DMS114 treated with DMSO at 0.1 percent for 48 hours (cell line): ENCODE measurements around the gene EIF4E1B.

Source experiments
- DNase-seq: peaks from one replicate; lab custom pipeline; 2025; ENCODE audit not compliant: unreplicated experiment; lab: John Stamatoyannopoulos, UW

The EIF4E1B gene

DNA sequence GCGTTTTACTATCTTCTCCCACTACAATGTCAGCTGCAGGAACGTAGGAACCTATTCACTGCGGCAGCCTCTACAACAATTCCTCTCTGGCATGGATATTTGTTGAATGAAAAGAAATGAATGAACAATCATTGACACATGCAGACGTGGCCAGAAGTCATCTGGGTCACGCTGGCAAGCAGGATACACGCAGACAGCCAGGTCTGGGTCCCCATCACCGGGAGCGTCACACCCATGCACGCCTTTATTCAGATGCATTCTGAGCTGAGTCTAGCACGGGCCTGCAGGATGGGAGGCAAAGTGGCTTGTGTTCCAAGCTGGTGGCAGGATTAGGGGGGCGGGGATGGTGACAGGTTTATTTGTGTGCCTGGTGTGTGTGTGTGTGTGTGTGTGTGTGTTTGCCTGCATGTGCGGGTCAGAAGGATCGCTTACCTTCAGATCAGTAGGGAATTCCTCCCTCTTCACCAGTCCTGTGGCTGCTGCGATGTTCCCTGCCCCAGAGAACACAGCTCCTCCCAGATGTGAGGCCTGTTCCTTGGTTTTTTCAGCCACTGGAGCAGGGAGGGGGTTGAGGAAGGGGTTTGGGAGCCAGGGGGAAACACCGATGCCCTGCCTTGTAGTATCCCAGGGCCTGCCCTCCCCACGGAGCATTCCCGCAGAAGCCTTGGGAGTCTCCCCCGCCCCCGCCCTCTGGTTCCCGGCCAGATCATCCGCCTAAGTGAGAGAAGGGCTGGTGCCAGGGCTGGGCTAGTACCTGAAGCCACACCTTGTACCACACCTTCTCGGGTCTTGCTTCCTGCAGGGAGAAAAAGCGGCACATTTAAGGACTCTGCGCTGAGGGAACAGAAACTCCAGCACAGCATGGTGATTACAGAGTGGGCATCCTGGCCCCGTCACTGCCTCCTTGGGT, 4.3 kb upstream of the EIF4E1B start:
- no peak for DNase-seq

GRCh38 chr5:176626876-176627236, 3.6 kb upstream of the EIF4E1B start:
- DNase-seq: no peak

DNA sequence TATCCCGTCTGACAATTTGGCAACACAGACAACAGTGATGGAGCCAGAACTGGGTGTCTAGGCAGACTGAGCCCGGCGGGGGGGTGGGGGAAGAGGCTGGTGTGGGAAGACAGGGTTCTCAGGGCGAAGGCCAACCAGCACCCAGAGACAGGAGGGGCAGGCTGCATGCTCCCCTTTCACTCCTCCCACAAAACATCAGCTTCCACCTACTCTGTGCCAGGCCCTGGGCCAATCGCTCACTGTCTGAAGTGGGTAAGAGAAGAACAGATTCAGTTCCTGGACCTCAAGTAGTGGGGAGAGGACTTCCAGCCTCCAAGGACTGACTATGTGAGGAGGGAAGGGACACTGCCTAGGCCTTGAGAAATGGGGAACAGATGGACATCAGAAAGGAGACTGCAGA, 2.9 kb upstream of the EIF4E1B start:
- no peak for DNase-seq

DNA sequence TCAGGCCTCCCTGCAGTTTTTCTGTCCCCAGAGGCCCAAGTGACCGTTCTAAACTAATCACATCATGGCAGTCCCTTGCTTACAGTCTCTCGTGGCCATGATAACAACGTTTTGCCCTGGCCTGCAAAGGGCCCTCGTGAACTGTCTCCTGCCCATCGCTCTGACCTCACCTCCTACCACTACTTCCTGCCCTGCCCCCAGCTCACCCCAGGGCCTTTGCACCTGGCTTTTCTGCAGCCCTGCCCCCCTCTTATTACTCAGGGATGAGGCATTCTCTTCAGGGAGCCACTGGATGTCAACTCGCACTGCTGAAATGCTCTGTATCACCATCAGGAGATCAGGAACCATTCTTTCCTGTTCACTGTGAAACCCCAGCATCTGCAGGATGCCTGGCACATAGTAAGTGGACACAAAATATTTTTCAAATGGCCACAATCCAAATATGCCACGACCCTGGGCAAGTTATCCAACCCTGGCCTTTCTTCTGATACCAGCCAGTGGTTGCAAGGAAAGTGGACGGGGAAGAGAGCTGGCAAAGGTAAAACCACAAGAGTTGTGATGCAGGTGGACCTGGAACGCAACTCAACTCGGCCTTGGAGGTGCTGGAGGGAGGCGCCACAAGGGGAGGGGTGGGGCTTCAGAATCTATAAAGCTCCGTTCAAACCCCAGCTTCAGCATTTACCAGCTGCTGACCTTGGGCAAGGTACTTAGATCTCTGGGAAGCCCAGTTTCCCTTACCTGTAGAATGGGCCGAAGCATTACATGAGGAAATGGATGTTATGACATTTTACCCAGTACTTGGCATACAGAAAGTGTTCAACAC, 1.9 kb upstream of the EIF4E1B start:
- DNase-seq: no peak

DNA sequence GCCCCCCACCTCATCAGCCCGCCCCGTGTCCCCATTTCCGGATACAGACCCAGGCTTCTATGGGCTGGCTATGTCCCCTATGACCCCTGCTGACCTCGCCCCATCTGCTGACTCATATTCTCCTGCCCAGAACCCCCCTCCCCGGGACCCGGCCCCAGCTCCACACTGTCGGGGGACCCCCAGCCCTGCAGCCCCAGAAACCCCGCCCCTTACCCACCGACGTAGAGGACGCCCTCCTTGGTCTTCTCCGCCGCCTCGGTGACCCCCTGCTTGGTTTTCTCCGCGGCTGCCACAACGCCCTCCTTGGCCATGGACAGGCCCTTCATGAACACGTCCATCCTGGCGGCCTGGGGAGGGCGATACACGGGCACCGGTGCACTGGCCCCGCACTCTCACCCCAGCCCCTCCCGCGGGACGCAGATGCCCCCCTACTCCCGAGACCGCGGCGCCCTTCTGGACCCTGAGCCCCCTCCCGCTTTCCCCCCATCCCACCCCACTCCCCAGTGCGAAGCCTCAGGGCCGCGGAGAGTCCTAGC, 1.1 kb upstream of the EIF4E1B start:
- DNase-seq: no peak

- DNase-seq: peak; percentile 65
Observed at GRCh38 chr5:176630681-176631222, 277 bp downstream of the EIF4E1B start.

- DNase-seq: no peak
Observed at GRCh38 chr5:176631383-176632200, 1.1 kb downstream of the EIF4E1B start.

DNA sequence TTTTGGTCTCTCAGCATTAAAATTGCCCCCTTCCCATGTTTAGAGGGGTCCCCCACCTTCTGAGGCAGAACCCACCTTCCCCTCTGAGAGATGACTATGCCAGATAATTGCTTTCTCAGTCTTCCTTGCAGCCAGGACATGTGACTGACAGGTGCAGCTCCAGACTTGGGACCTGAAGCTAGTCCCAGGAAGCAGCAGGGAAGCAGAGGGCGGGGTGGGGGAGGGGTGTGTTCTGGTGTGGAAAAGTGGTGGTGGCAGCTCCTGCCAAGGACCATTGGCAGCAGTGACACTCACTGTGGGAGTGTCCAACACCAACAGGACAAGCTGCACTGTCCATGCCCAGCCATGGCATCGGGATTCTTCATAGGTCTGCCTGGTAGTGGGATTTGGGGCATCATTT, 2.3 kb downstream of the EIF4E1B start:
- DNase-seq: no peak

DNA sequence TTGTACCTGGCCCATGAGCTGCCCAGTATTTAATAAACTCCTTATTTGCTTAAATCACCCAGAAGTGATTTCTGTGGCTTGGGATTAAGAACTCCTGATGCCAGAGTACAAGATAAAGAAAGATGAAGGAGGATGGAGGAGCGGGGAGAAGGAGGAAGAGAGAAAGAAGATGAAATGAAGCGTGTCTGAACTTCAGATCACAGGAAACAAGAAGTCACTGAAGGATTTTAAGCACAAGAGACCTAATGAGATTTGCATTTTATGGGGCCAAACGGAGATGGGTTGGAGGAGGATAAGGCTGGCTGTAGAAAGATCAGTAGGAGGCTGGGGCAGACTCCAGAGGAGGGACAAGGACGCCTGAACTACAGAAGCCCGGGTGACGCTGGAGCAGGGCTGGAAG, 3.1 kb downstream of the EIF4E1B start:
- no peak for DNase-seq

DNA sequence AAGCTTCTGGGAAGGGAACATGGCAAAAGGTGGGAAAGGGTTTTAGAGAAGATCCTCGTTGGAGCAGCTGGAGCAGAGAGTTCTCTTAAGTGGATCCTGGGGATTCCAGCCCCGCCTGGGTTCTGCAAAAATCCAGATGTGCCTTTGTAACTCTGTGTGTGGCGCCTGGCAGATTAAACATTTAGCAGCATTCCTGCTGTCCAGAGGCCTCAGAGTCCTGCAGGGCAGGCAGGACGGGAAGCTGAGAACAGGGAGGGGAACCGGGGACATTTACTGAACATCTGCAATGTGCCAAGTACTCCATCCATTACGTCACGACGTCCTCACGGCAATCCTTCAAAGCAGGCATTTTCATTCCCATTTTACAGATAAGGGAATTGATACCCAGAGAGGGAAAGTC, 6.0 kb downstream of the EIF4E1B start:
- DNase-seq: no peak

DNA sequence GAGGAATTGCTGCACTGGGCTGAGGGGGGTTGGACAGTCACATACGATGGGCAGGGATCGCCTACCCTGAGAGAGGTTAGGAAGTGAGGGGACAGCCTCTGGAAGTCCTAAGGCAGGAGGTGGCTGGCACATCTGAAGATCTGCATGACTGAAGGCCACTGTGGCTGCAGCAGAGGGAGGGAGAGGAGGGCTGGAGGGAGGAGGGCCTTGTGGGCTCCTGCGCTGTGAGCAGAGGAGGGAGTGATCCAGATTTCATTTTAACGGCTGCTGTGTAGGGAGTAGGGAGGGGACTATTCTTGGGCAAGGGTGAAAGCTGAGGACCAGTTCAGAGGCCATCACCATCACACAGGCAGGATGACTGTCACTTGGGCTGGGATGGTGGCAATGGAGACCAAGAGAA, 7.1 kb downstream of the EIF4E1B start:
- DNase-seq: no peak

GRCh38 chr5:176638437-176638836, 8.0 kb downstream of the EIF4E1B start:
- DNase-seq: no peak

DNA sequence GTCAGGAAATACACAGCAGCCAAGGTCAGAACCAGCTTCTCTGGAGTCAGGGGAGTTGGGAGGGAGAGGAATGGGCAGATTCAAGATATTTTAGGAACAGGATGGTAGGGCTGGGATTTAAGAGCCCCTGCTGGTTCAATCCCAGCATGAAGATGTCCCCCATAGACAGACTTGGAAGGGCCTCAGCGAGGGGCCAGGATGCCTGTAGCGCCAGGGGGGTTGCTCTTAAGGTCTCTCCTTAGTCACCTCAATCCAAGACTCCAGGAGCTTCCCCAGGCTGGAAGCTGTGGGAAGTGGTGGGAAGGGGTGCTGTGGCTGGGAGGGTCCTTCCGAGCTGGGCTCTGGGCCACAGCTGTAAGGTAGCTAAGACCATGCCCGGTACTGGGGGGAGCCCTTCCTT, 8.7 kb downstream of the EIF4E1B start:
- no peak for DNase-seq

GRCh38 chr5:176639981-176640380, 9.5 kb downstream of the EIF4E1B start:
- DNase-seq: no peak

- DNase-seq: no peak
Observed at GRCh38 chr5:176640616-176641015, 10.1 kb downstream of the EIF4E1B start.

GRCh38 chr5:176642675-176643490, 12.4 kb downstream of the EIF4E1B start:
- no peak for DNase-seq

DNA sequence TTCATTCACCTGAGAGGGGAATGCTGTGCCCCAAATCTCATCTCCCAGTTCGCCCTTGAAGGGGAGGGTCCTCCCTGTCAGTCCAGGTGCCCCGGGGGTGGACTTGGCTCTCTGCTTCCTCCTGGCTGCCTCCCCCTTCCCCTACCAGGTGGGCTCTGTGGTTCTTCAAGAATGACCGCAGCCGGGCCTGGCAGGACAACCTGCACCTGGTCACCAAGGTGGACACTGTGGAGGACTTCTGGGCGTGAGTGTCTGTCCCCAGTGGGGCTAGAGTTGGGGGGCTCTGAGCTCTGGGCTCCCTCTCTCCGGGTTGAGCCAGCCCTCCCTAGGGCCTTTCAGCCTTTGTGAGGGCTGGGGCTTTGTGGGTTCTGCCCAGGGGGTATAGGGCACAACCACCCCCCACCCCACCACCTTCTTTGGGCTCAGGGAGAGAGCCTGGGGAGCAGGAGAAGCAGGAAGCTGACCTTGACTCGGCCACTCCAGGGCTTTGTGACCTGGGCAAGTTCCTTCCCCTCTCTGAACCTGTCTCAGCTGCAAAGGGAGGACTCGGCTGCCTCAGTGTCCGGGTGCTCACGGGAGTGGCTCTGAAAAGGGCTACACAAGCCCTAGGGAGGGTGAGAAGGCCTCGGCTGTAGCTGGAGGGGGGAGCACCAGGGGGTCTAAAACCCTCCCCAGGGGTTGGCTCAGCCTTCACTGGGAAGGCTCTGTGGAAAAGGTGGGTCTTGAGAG, 13.2 kb downstream of the EIF4E1B start:
- DNase-seq: no peak

DNA sequence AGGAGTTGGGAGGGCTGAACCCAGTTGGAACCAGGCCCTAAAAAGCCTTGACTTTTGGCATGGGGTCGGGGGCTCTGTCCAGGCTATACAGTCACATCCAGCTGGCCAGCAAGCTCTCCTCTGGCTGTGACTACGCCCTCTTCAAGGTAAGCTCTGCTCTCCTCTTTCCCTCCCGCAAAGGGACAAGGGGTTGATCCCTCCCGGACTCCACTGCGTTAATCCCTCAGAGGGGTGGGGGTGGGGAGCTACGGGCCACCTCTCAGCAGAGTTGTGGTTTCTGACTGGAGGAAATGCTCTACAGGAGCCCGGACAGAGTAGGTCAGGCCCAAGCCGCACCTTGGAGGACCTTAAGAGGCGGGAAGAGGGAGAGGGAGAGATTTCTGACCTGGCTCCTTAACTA, 13.8 kb downstream of the EIF4E1B start:
- DNase-seq: no peak
